ENCODE data around the gene SECISBP2.

- TF ChIP-seq CTCF (IDR thresholded peaks at IDR 0.05; ENCODE audit: insufficient read depth, low read length, poor library complexity, severe bottlenecking) (no peak), EZH2phosphoT487 (conservative IDR thresholded peaks at IDR 0.05; ENCODE audit: low read length) (no peak)
These were observed 11.6 kb downstream of the SECISBP2 start for GRCh38 chr9:89329917-89330316.

Data from SU-DHL-6 (cell line).